ENCODE data around the gene LBHD1. TPM values are rescaled to one million over a fixed set of nuclear protein-coding genes. Genes with fewer than 3 reads are reported as not detected.
"Not testable (repeated sequence)": the region's sequence is repeated elsewhere in the genome, so short reads cannot be mapped to it uniquely, and the experiment has no call there.

LBHD1 gene
- total RNA-seq, 2 donors from 2014 or later = 2.3 to 2.4 TPM

DNA sequence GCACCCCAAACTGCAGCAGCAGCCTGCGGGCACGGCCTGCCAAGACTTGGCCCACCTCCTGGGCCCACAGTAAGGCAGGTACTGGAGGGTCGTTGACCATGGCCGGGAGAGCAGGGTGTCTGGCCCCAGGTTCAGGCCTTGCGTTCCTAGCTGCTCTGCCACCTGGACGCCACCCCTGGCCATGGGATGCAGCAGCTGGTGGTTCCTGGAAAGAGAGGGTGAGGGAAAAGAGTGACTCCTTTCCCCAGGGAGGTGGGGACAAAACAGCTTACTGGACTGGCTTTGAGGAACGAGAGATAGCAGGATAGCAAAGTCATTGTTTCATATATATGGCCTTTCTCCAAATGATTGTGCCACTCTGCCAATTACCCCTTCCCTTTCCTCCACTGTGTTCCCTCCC is 33.3 kb upstream of the LBHD1 start:
- DNase-seq (ENCODE audit: low spot score) = no peak
- Histone ChIP-seq H3K9me3 (no peaks in the 10 kb centered on the region), H3K27ac (peak overlapping the region; percentile 68 to 96), H3K4me3 (peak overlapping the region; percentile 69 to 84), H3K4me1 (peaks cover 0 to 36% of the 10 kb centered on the region in 2 donors), H3K36me3 (peaks cover 10% of the 10 kb centered on the region), H3K27me3 (no peaks in the 10 kb centered on the region)
- TF ChIP-seq, protein P1, sequence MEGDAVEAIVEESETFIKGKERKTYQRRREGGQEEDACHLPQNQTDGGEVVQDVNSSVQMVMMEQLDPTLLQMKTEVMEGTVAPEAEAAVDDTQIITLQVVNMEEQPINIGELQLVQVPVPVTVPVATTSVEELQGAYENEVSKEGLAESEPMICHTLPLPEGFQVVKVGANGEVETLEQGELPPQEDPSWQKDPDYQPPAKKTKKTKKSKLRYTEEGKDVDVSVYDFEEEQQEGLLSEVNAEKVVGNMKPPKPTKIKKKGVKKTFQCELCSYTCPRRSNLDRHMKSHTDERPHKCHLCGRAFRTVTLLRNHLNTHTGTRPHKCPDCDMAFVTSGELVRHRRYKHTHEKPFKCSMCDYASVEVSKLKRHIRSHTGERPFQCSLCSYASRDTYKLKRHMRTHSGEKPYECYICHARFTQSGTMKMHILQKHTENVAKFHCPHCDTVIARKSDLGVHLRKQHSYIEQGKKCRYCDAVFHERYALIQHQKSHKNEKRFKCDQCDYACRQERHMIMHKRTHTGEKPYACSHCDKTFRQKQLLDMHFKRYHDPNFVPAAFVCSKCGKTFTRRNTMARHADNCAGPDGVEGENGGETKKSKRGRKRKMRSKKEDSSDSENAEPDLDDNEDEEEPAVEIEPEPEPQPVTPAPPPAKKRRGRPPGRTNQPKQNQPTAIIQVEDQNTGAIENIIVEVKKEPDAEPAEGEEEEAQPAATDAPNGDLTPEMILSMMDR (IDR thresholded peaks at IDR 0.05) = no peak

GRCh38 chr11:62703921-62704320 is 31.9 kb upstream of the LBHD1 start:
- not testable (repeated sequence) for H3K27ac ChIP-seq; DNase-seq (ENCODE audit: low spot score); H3K9me3 ChIP-seq; H3K4me3 ChIP-seq; H3K27me3 ChIP-seq
- Histone ChIP-seq H3K36me3 (peaks cover 10% of the 10 kb centered on the region), H3K4me1 (peaks cover 0 to 28% of the 10 kb centered on the region in 2 donors)

DNA sequence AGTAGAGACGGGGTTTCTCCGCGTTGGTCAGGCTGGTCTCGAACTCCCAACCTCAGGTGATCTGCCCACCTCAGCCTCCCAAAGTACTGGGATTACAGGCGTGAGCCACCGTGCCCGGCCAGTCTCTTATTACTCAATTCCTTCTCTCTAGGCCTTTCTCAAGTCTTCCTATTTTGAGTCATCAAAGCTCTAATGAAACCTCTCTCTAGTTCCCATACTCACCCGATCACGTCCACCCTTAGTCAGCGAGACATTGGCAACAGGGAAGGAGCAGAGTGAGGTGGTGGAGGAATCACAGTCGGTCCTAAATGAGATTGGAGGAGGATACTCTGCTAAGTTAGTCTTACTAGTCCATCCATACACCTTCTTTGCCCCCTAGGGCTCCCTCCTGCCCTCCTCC is 30.2 kb upstream of the LBHD1 start:
- TF ChIP-seq, protein P1 (IDR thresholded peaks at IDR 0.05) = no peak
- no peaks in the 10 kb centered on the region for H3K9me3 ChIP-seq
- peaks cover 0 to 18% of the 10 kb centered on the region in 2 donors for H3K4me1 ChIP-seq
- no peak overlapping the region for H3K4me3 ChIP-seq
- no peak overlapping the region for H3K27ac ChIP-seq
- no peak for DNase-seq (ENCODE audit: low spot score)
- H3K36me3 ChIP-seq = peaks cover 10% of the 10 kb centered on the region
- H3K27me3 ChIP-seq = no peaks in the 10 kb centered on the region

DNA sequence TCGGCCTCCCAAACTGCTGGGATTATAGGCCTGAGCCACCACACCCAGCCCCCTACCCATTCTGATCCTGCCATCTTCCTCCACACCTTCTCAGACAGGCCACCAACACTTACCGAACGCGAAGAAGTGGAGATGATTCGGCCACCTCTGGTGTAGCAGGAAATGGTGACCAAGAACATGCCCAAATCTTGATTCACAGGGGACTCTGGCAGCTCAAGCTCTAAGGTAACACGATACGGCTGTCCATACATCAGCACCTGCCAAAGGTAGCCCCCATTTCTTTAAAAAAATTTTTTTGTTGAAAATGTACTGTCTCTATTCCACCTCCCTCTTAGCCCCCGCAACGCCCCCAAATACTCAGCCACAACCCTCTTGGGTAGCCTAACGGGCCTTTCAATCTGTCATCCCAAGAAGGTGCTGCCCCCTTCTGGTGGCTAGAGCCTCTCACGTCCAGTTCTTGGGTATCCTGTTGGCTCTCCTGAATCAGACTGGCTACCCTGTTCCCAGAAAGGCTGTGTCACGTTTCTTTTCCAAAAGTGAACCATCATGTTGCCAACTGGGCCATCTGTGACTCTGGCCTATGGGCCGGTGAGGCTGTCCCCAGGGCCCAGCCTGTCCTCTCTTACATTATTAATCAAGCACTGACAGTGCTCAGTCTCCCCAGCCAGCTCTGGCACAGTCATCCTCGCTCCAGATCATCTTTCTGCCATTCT is 22.5 kb upstream of the LBHD1 start:
- H3K27me3 ChIP-seq = no peaks in the 10 kb centered on the region
- peak; percentile 89 for DNase-seq (ENCODE audit: low spot score)
- no peaks in the 10 kb centered on the region for H3K9me3 ChIP-seq
- H3K36me3 ChIP-seq = peaks cover 31% of the 10 kb centered on the region
- no peak overlapping the region for H3K4me3 ChIP-seq
- TF ChIP-seq, protein P1 (IDR thresholded peaks at IDR 0.05) = peak; percentile 72 to 83
- H3K27ac ChIP-seq = no peak overlapping the region
- peaks cover 0 to 14% of the 10 kb centered on the region in 2 donors for H3K4me1 ChIP-seq

DNA sequence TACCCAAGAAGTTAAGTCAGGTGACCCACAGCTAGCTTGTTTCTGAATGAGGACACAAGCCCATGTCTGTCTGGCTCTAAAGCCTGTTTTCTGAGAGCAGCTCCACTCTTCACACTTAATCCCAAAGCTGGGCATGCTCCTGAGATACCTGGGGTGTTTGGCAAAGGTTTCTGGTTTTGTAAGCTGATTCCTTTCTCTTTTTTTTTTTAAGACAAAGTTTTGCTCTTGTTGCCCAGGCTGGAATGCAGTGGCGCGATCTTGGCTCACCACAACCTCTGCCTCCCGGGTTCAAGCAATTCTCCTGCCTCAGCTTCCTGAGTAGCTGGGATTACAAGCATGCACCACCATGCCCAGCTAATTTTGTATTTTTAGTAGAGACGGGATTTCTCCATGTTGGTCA is 21.6 kb upstream of the LBHD1 start:
- H3K27me3 ChIP-seq; DNase-seq (ENCODE audit: low spot score); H3K9me3 ChIP-seq; H3K27ac ChIP-seq; H3K4me3 ChIP-seq: not testable (repeated sequence)
- Histone ChIP-seq H3K36me3 (peaks cover 31% of the 10 kb centered on the region), H3K4me1 (peaks cover 0 to 22% of the 10 kb centered on the region in 2 donors)

DNA sequence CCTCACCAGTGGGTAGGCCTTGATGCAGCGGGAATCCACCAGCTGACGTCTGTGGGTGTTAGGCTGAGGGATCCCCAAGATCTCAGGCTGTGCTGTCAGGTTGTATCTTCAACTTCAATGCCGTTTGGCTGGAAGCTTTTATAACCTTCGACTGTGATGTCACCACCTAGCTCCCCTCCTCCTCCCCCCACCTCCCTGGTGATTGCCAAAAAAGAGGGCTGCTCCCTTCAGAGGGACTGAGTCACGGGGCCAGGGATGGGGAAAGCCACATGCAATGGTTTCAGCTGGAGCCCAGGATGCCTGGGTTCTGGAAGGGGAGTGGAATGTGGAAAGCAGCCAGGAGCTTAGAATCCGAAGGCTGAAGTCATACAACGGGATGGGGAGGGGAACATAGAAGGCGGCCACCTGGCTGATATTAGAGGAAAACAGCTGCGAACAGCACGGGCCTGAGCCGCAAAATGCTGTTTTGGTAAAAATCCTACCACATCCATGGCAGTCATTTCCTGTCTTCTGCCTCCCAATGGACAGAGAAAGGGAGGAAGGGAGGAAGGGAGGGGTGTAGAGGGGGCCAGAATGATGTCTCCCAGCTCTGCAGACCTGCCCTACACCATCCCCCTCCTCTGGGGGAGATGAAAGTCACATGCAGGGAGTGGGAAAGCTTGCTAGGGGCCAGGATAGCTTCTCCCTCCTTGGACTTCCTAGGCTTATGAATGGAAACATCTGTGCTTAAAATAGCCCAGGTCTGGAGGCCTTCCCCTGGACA is 17.5 kb upstream of the LBHD1 start, which contains the start of gene LRRN4CL:
Gene LRRN4CL, minus strand, starts transcription at position 110 of the 763 bp plus-strand sequence. CDS start 1,022 bp downstream, outside the sequence.
- H3K4me3 ChIP-seq = peak within 1 kb of the TSS; percentile 13 to 37
- H3K9me3 ChIP-seq = no peaks in the 10 kb centered on the region
- no peaks in the 10 kb centered on the region for H3K27me3 ChIP-seq
- TF ChIP-seq, protein P1 (IDR thresholded peaks at IDR 0.05) = no peak
- H3K36me3 ChIP-seq = peaks cover 31% of the 10 kb centered on the region
- H3K27ac ChIP-seq = peak within 1 kb of the TSS; percentile 48 to 55
- DNase-seq (ENCODE audit: low spot score) = peak; percentile 93
- H3K4me1 ChIP-seq = peaks cover 0 to 28% of the 10 kb centered on the region in 2 donors
